ENCODE data around the gene MFN2.

Gene MFN2

GRCh38 chr1:12057940-12058687 lies 77.9 kb downstream of the MFN2 start:
- no peaks in the 10 kb centered on the region for H3K9me3 ChIP-seq (ENCODE audit: low read length)
- no peak overlapping the region for H3K4me3 ChIP-seq (ENCODE audit: low read depth in 1 of 2, low read length in 2 of 2)
- peaks cover 8% of the 10 kb centered on the region for H3K4me1 ChIP-seq (ENCODE audit: insufficient read depth, low read length)
- H3K9ac ChIP-seq (ENCODE audit: low read length) = no peak overlapping the region
- H3K36me3 ChIP-seq (ENCODE audit: insufficient read depth, low read length) = no peaks in the 10 kb centered on the region
- peaks cover 0 to 5% of the 10 kb centered on the region in 2 donors for H3K27me3 ChIP-seq (ENCODE audit: control insufficient read depth in 1 of 2, insufficient read depth in 2 of 2, low read length in 2 of 2)
- no peak overlapping the region for H3K27ac ChIP-seq (ENCODE audit: low read depth, low read length)

DNA sequence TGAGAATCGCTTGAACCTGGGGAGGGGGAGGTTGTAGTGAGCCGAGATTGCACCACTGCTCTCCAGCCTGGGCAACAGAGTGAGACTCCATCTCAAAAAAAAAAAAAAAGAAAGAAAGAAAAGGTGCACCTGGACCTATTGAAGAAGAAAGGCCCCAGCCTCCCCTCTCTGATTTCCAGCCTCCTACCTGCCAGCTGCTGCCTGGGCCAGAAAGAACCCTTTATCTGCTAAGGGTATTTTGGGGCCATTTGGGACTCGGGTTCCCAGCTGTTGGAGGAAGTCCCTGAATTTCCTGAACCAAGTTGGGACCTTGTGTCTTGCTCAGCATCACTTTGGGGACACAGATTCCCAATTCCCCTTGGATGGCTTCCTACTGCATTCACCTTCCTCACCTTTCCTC lies 79.0 kb downstream of the MFN2 start:
- H3K36me3 ChIP-seq (ENCODE audit: insufficient read depth, low read length) = no peaks in the 10 kb centered on the region
- peaks cover 9 to 16% of the 10 kb centered on the region in 2 donors for H3K27me3 ChIP-seq (ENCODE audit: control insufficient read depth in 1 of 2, insufficient read depth in 2 of 2, low read length in 2 of 2)
- no peak overlapping the region for H3K27ac ChIP-seq (ENCODE audit: low read depth, low read length)
- no peak overlapping the region for H3K9ac ChIP-seq (ENCODE audit: low read length)
- H3K4me1 ChIP-seq (ENCODE audit: insufficient read depth, low read length) = no peaks in the 10 kb centered on the region
- no peaks in the 10 kb centered on the region for H3K9me3 ChIP-seq (ENCODE audit: low read length)
- H3K4me3 ChIP-seq (ENCODE audit: low read depth in 1 of 2, low read length in 2 of 2) = no peak overlapping the region

- Histone ChIP-seq H3K9me3 (ENCODE audit: low read length) (no peaks in the 10 kb centered on the region), H3K27me3 (ENCODE audit: control insufficient read depth in 1 of 2, insufficient read depth in 2 of 2, low read length in 2 of 2) (peaks cover 15 to 23% of the 10 kb centered on the region in 2 donors), H3K36me3 (ENCODE audit: insufficient read depth, low read length) (no peaks in the 10 kb centered on the region), H3K27ac (ENCODE audit: low read depth, low read length) (no peak overlapping the region), H3K9ac (ENCODE audit: low read length) (no peak overlapping the region), H3K4me3 (ENCODE audit: low read depth in 1 of 2, low read length in 2 of 2) (no peak overlapping the region), H3K4me1 (ENCODE audit: insufficient read depth, low read length) (no peaks in the 10 kb centered on the region)
Measured at GRCh38 chr1:12059722-12060464, 79.6 kb downstream of the MFN2 start.

- H3K4me1 ChIP-seq (ENCODE audit: insufficient read depth, low read length) = no peaks in the 10 kb centered on the region
- no peak overlapping the region for H3K9ac ChIP-seq (ENCODE audit: low read length)
- no peak overlapping the region for H3K4me3 ChIP-seq (ENCODE audit: low read depth in 1 of 2, low read length in 2 of 2)
- no peaks in the 10 kb centered on the region for H3K36me3 ChIP-seq (ENCODE audit: insufficient read depth, low read length)
- no peaks in the 10 kb centered on the region for H3K9me3 ChIP-seq (ENCODE audit: low read length)
- H3K27ac ChIP-seq (ENCODE audit: low read depth, low read length) = no peak overlapping the region
- H3K27me3 ChIP-seq (ENCODE audit: control insufficient read depth in 1 of 2, insufficient read depth in 2 of 2, low read length in 2 of 2) = peaks cover 15 to 23% of the 10 kb centered on the region in 2 donors
Measured at GRCh38 chr1:12060500-12060899, 80.3 kb downstream of the MFN2 start.
